B cell (primary cell): Measurements from ENCODE around the gene SLC35G3. TPM values are rescaled to one million over a fixed set of nuclear protein-coding genes. Genes with fewer than 3 reads are reported as not detected.
"Not testable (repeated sequence)": the region's sequence is repeated elsewhere in the genome, so short reads cannot be mapped to it uniquely, and the experiment has no call there.

Experiments used
- ATAC-seq: fragments of 200-7000 bp; cut with Tn5 transposase; one replicate; pipeline ENCODE4 v1.10.0; 2021; ENCODE audit warnings: low read depth, mild to moderate bottlenecking, moderate number of reproducible peaks, moderate library complexity
- CTCF ChIA-PET: fragments of 350-600 bp; sonication (Branson Sonifier 250); formaldehyde crosslinking; loops from one replicate; lab custom pipeline; 2021; ENCODE audit warnings: antibody characterized with exemption, inconsistent platforms; lab: Charles Lee
- POLR2A ChIA-PET: fragments of 350-600 bp; sonication (Branson Sonifier 250); formaldehyde crosslinking; loops from one replicate; lab custom pipeline; 2021; ENCODE audit warnings: antibody characterized with exemption; lab: Charles Lee
- DNase-seq: peaks from one replicate; pipeline ENCODE4 v3.0.0; 2013
- H2AFZ ChIP-seq: 2 replicates; pipeline ENCODE4 v1.6.1; 2012; ENCODE audit warnings: mild to moderate bottlenecking, low read depth, low read length; ENCODE audit not compliant: insufficient read depth, poor library complexity, severe bottlenecking
- H3K27ac ChIP-seq, 2 donors: 1 replicate in 1 of 2; 2 replicates in 1 of 2; pipeline ENCODE4 v1.5.1; 2012 to 2013; ENCODE audit warnings: low read length in 2 of 2, mild to moderate bottlenecking in 2 of 2, moderate library complexity in 1 of 2
- H3K27me3 ChIP-seq, 4 experiments: fragments of 200-600 bp in 1 of 4; sonication (generic) in 1 of 4; replicated peaks in 1 of 4; 1 replicate in 2 of 4; 2 replicates in 2 of 4; pipeline versions ENCODE4 v1.6.1 to v1.7.0; 2013 to 2016; ENCODE audit warnings: low read length in 3 of 4, mild to moderate bottlenecking in 2 of 4, mixed read lengths in 1 of 4, moderate library complexity in 1 of 4; ENCODE audit not compliant: insufficient read depth in 4 of 4, control insufficient read depth in 3 of 4; ENCODE audit errors: control extremely low read depth in 1 of 4
- H3K36me3 ChIP-seq, 2 experiments: replicated peaks in 1 of 2; 1 replicate in 1 of 2; 2 replicates in 1 of 2; pipeline versions ENCODE4 v1.6.1 to v1.7.1; 2013; ENCODE audit warnings: low read length in 1 of 2; ENCODE audit not compliant: insufficient read depth in 2 of 2, control insufficient read depth in 1 of 2; ENCODE audit errors: control extremely low read depth in 1 of 2, extremely low read depth in 1 of 2
- H3K4me1 ChIP-seq, 2 donors: fragments of 200-600 bp in 1 of 2; sonication (generic) in 1 of 2; 1 replicate in 1 of 2; 2 replicates in 1 of 2; pipeline versions ENCODE4 v1.5.1 to v1.6.1; 2013 to 2017; ENCODE audit warnings: low read length in 2 of 2; ENCODE audit not compliant: control insufficient read depth in 2 of 2, insufficient read depth in 2 of 2
- H3K4me2 ChIP-seq: replicated peaks from 2 replicates; pipeline ENCODE3; 2012; ENCODE audit warnings: mild to moderate bottlenecking, low read depth, low read length; ENCODE audit not compliant: poor library complexity, severe bottlenecking
- H3K4me3 ChIP-seq, 5 experiments: fragments of 200-600 bp in 1 of 5; sonication (generic) in 1 of 5; 1 replicate in 3 of 5; 2 replicates in 2 of 5; pipeline versions ENCODE4 v1.5.1 to v1.7.0; 2011 to 2016; ENCODE audit warnings: low read length in 4 of 5, mild to moderate bottlenecking in 4 of 5, low read depth in 2 of 5, control low read depth in 1 of 5, moderate library complexity in 1 of 5; ENCODE audit not compliant: insufficient read depth in 1 of 5; ENCODE audit errors: control extremely low read depth in 1 of 5, extremely low read depth in 1 of 5
- H3K79me2 ChIP-seq: fragments of 200-600 bp; sonication (generic); one replicate; pipeline ENCODE4 v1.6.0; 2016; ENCODE audit warnings: low read length; ENCODE audit not compliant: control insufficient read depth, insufficient read depth
- H3K9ac ChIP-seq: fragments of 200-600 bp; sonication (generic); 2 replicates; pipeline ENCODE4 v1.6.1; 2017; ENCODE audit warnings: mild to moderate bottlenecking, low read length, moderate library complexity
- H3K9me3 ChIP-seq, 3 donors: one replicate each; pipeline versions ENCODE4 v1.6.1 to v1.7.1; 2013; ENCODE audit warnings: low read length in 2 of 3; ENCODE audit not compliant: control insufficient read depth in 2 of 3, insufficient read depth in 1 of 3; ENCODE audit errors: control extremely low read depth in 1 of 3
- H4K20me1 ChIP-seq: 2 replicates; pipeline ENCODE4 v1.6.0; 2012; ENCODE audit warnings: mild to moderate bottlenecking, low read length; ENCODE audit not compliant: insufficient read depth, control insufficient read depth, poor library complexity, severe bottlenecking
- H3K27ac Mint-ChIP-seq: one replicate; pipeline ENCODE4 v1.8.0; 2021; ENCODE audit warnings: mixed read lengths
- H3K27me3 Mint-ChIP-seq: one replicate; pipeline ENCODE4 v1.8.0; 2021; ENCODE audit warnings: mixed read lengths
- H3K4me1 Mint-ChIP-seq: one replicate; pipeline ENCODE4 v1.8.0; 2021; ENCODE audit warnings: mixed read lengths
- H3K4me3 Mint-ChIP-seq: one replicate; pipeline ENCODE4 v1.8.0; 2021; ENCODE audit warnings: mixed read lengths
- H3K9me3 Mint-ChIP-seq: one replicate; pipeline ENCODE4 v1.8.0; 2022; ENCODE audit warnings: mixed read lengths; ENCODE audit not compliant: insufficient read depth
- CTCF ChIP-seq: fragments of 200-600 bp; IDR thresholded peaks from one replicate; pipeline ENCODE4 v1.8.0; 2022; ENCODE audit warnings: antibody characterized with exemption, mild to moderate bottlenecking
- EZH2 ChIP-seq: IDR thresholded peaks from 2 replicates; pipeline ENCODE4 v1.6.1; 2012; ENCODE audit warnings: borderline replicate concordance, low read depth, mild to moderate bottlenecking, moderate library complexity, low read length; ENCODE audit not compliant: insufficient read depth, poor library complexity, severe bottlenecking
- WGBS: methylation state at CpG from one replicate; pipeline ENCODE4 v1.1.5; 2013; ENCODE audit warnings: missing lambda C conversion rate; ENCODE audit not compliant: insufficient coverage; 5-methylcytosine and 5-hydroxymethylcytosine counted together
- intact Hi-C: fragments of 100-400 bp; cut with micrococcal nuclease; formaldehyde crosslinking; loops from one replicate; pipeline ENCODE4 v1.10.0; 2022
- polyA minus RNA-seq: library from RNA; depleted of rRNA, polyadenylated mRNA; stranded (reverse); fragments of >200 nt; gene quantifications from 2 replicates; pipeline ENCODE4 v1.2.3, GENCODE V29; 2012
- polyA plus RNA-seq: library from polyadenylated mRNA; depleted of rRNA; stranded (reverse); fragments of >200 nt; gene quantifications from 2 replicates; pipeline ENCODE4 v1.2.3, GENCODE V29; 2012
- total RNA-seq, 2 donors: library from RNA; stranded (reverse); fragments of 120-200 nt in 1 of 2; gene quantifications; 1 replicate in 1 of 2; 2 replicates in 1 of 2; pipeline versions ENCODE4 v1.2.3 to v1.2.4, GENCODE V29; 2013 to 2022

SLC35G3 gene
- total RNA-seq (not detected in 2 replicates), polyA plus RNA-seq (not detected in 2 replicates), polyA minus RNA-seq (not detected in 2 replicates)
- total RNA-seq (2013): not detected

- H3K4me3 Mint-ChIP-seq, CTCF ChIA-PET, H3K79me2 ChIP-seq, H2AFZ ChIP-seq, H3K9me3 ChIP-seq, H3K9ac ChIP-seq, H3K36me3 ChIP-seq, H3K4me1 Mint-ChIP-seq, POLR2A ChIA-PET, intact Hi-C loops, H4K20me1 ChIP-seq, H3K4me2 ChIP-seq, H3K27ac ChIP-seq, ATAC-seq, H3K4me1 ChIP-seq, H3K27ac Mint-ChIP-seq, H3K27me3 ChIP-seq, H3K4me3 ChIP-seq, H3K9me3 Mint-ChIP-seq, DNase-seq: not testable (repeated sequence)
- H3K27me3 Mint-ChIP-seq: peaks cover 14% of the 10 kb centered on the region
- 87% methylated on average over 7 of the region's 12 CpGs for WGBS
These were observed at the start of gene SLC35G3 for GRCh38 chr17:35194001-35194400. SLC35G3 (minus strand) TSS chr17:35194393; CDS start chr17:35194307, 86 bp downstream.

- Mint-ChIP-seq H3K4me1 (peaks cover 30% of the 10 kb centered on the region), H3K4me3 (peak overlapping the region; percentile 99), H3K27me3 (peaks cover 4% of the 10 kb centered on the region), H3K27ac (peak overlapping the region; percentile 97), H3K9me3 (no peaks in the 10 kb centered on the region)
- Histone ChIP-seq H3K79me2 (peaks cover 43% of the 10 kb centered on the region), H3K4me2 (peak overlapping the region; percentile 86), H2AFZ (peak overlapping the region; percentile 94), H3K4me3 (peak overlapping the region; percentile 74 to 98 (median 92)), H4K20me1 (peaks cover 21% of the 10 kb centered on the region), H3K27ac (peak overlapping the region; percentile 75 to 79), H3K4me1 (peaks cover 23 to 27% of the 10 kb centered on the region in 2 donors), H3K27me3 (no peaks in the 10 kb centered on the region), H3K36me3 (no peaks in the 10 kb centered on the region), H3K9ac (peak overlapping the region; percentile 88), H3K9me3 (no peaks in the 10 kb centered on the region)
- intact Hi-C loops: loop anchor here (1.0 to 5.0 kb wide), 10 partner anchors 99 to 559 kb away; partner anchors contain the start of genes CCT6B, LIG3, SLFN12 and SLFN13
- WGBS: 17% methylated on average over 5 of the region's 14 CpGs
- POLR2A ChIA-PET: no interaction called here
- DNase-seq (peak; percentile 62), ATAC-seq (peak; percentile 9)
- CTCF ChIA-PET: interaction anchor here (1.2 kb wide), 2 partner anchors 13 to 294 kb away, joined by 4 read pairs; partner anchors contain the start of gene SLFN12L
- TF ChIP-seq EZH2 (no peak), CTCF (no peak)
These were observed 49.6 kb upstream of the SLC35G3 start for GRCh38 chr17:35243561-35244340.
